K562 (cell line): ENCODE data around the gene TSSK2. TPM values are rescaled to one million over a fixed set of nuclear protein-coding genes. Genes with fewer than 3 reads are reported as not detected.

Source experiments
- ATAC-seq: fragments of 200-7000 bp; cut with Tn5 transposase; 3 replicates; pipeline ENCODE4 v1.9.1; 2020; ENCODE audit warnings: moderate library complexity
- BruUV-seq: library from RNA; stranded (reverse); fragments of 400-500 nt; replicated peaks from 2 replicates; lab custom pipeline; 2021; lab: Mats Ljungman, UMichigan
- CTCF ChIA-PET: fragments of 300-600 bp; formaldehyde crosslinking; extraction: SDS; loops from one replicate; lab custom pipeline; 2021; ENCODE audit warnings: low intra/inter-chr PET ratio; lab: Yijun Ruan, JAX
- POLR2A ChIA-PET: fragments of 300-600, 350-650 bp; sonication (Branson Sonifier 250); formaldehyde crosslinking; extraction: SDS; loops from one replicate; lab custom pipeline; 2021; ENCODE audit warnings: antibody characterized with exemption, inconsistent platforms; lab: Yijun Ruan, JAX
- DNase-seq, 4 experiments: peaks; one replicate each; pipeline versions ENCODE4 v3.0.0 to v3.0.0-alpha.2; 2011 to 2018; ENCODE audit warnings: low spot score in 3 of 4, mixed read lengths in 3 of 4; ENCODE audit errors: extremely low read depth in 1 of 4
- FAIRE-seq: peaks from 2 replicates; lab custom pipeline; 2011; peaks lifted over from hg19 to GRCh38; lab: Jason Lieb, UNC
- H2AFZ ChIP-seq: 2 replicates; pipeline ENCODE4 v1.6.0; 2011; ENCODE audit warnings: low read depth, low read length, control low read depth, inconsistent platforms
- H3K27ac ChIP-seq: fragments of 200-600 bp; 3 replicates; pipeline ENCODE4 v1.8.0; 2011; ENCODE audit warnings: low read depth, mild to moderate bottlenecking, control low read depth, inconsistent platforms, low read length, moderate library complexity, mixed read lengths; ENCODE audit errors: extremely low read depth
- H3K27me3 ChIP-seq, 2 experiments: fragments of 300-600 bp in 1 of 2; 2 replicates in 1 of 2; 3 replicates in 1 of 2; pipeline versions ENCODE4 v1.6.0 to v1.8.0; 2011; ENCODE audit warnings: inconsistent platforms in 2 of 2, low read length in 2 of 2, mild to moderate bottlenecking in 1 of 2, mixed read lengths in 1 of 2, moderate library complexity in 1 of 2; ENCODE audit not compliant: control insufficient read depth in 2 of 2, insufficient read depth in 2 of 2
- H3K36me3 ChIP-seq: fragments of 300-600 bp; 3 replicates; pipeline ENCODE4 v1.8.0; 2011; ENCODE audit warnings: mild to moderate bottlenecking, low read length, inconsistent platforms; ENCODE audit not compliant: control insufficient read depth, insufficient read depth
- H3K4me1 ChIP-seq, 2 experiments: fragments of 200-600 bp in 1 of 2; replicated peaks in 1 of 2; 2 replicates in 1 of 2; 3 replicates in 1 of 2; pipeline versions ENCODE4 v1.5.1 to v1.8.0; 2011; ENCODE audit warnings: inconsistent platforms in 2 of 2, low read length in 2 of 2, mild to moderate bottlenecking in 1 of 2, mixed read lengths in 1 of 2, moderate library complexity in 1 of 2; ENCODE audit not compliant: control insufficient read depth in 2 of 2, insufficient read depth in 2 of 2
- H3K4me2 ChIP-seq: 2 replicates; pipeline ENCODE4 v1.6.1; 2011; ENCODE audit warnings: low read length, control low read depth, inconsistent platforms, mixed read lengths; ENCODE audit not compliant: insufficient read depth
- H3K4me3 ChIP-seq: fragments of 200-600 bp; sonication (generic), shearing (Covaris generic); 2 replicates; pipeline ENCODE4 v1.5.1; 2016; ENCODE audit warnings: control low read depth, inconsistent platforms
- H3K79me2 ChIP-seq: fragments of 200-600 bp; 3 replicates; pipeline ENCODE4 v1.8.0; 2011; ENCODE audit warnings: low read length, inconsistent platforms; ENCODE audit not compliant: control insufficient read depth, insufficient read depth
- H3K9ac ChIP-seq, 2 experiments: 2 replicates each; pipeline versions ENCODE4 v1.6.0 to v1.6.1; 2011; ENCODE audit warnings: low read depth in 2 of 2, low read length in 2 of 2, control low read depth in 1 of 2, inconsistent platforms in 1 of 2, mild to moderate bottlenecking in 1 of 2, mixed read lengths in 1 of 2; ENCODE audit not compliant: insufficient read depth in 1 of 2
- H3K9me1 ChIP-seq: one replicate; pipeline ENCODE4 v1.6.0; 2011; ENCODE audit warnings: inconsistent platforms, mild to moderate bottlenecking, low read length, moderate library complexity; ENCODE audit not compliant: control insufficient read depth, insufficient read depth
- H3K9me3 ChIP-seq: replicated peaks from 2 replicates; pipeline ENCODE4 v1.5.1; 2011; ENCODE audit warnings: low read depth, low read length, inconsistent platforms; ENCODE audit not compliant: control insufficient read depth, insufficient read depth
- H4K20me1 ChIP-seq: replicated peaks from 2 replicates; pipeline ENCODE4 v1.6.1; 2011; ENCODE audit warnings: low read length, inconsistent platforms, mixed read lengths; ENCODE audit not compliant: control insufficient read depth, insufficient read depth
- NCOA1 ChIP-seq: fragments of 450-650 bp; IDR thresholded peaks from 2 replicates; pipeline ENCODE4 v1.6.1; 2016; ENCODE audit warnings: low read depth
- NKRF ChIP-seq: fragments of 450-650 bp; IDR thresholded peaks from 2 replicates; pipeline ENCODE4 v1.6.1; 2016; ENCODE audit warnings: borderline replicate concordance
- POU5F1 ChIP-seq: fragments of 150-350 bp; IDR thresholded peaks from 2 replicates; pipeline ENCODE4 v1.6.1; 2014; ENCODE audit warnings: borderline replicate concordance, low read length, low read depth, mild to moderate bottlenecking; ENCODE audit not compliant: partially characterized antibody
- RCOR1 ChIP-seq, 2 experiments: IDR thresholded peaks; 2 replicates each; pipeline ENCODE4 v1.6.1; 2012; ENCODE audit warnings: low read depth in 2 of 2, low read length in 2 of 2, borderline replicate concordance in 1 of 2, improper control_type of control experiment in 1 of 2
- TBP ChIP-seq: optimal IDR thresholded peaks from 2 replicates; pipeline ENCODE3; 2011; ENCODE audit warnings: low read depth, low read length, improper control_type of control experiment
- ZBTB40 ChIP-seq, 2 experiments: fragments of 450-650 bp in 1 of 2; sonication (generic) in 1 of 2; formaldehyde crosslinking in 1 of 2; IDR thresholded peaks; 2 replicates each; pipeline versions ENCODE4 v1.7.1 to v1.9.0; 2016 to 2022; ENCODE audit warnings: inconsistent platforms in 1 of 2, mild to moderate bottlenecking in 1 of 2, missing genetic modification reagents in 1 of 2
- ZBTB7A ChIP-seq: IDR thresholded peaks from 2 replicates; pipeline ENCODE4 v1.6.1; 2011; ENCODE audit warnings: low read depth, mild to moderate bottlenecking, low read length, moderate library complexity, borderline replicate concordance; ENCODE audit not compliant: control insufficient read depth
- ZNF133 ChIP-seq: fragments of 250-450 bp; sonication (Bioruptor Pico); IDR thresholded peaks from 2 replicates; pipeline ENCODE4 v1.4.0; 2020; ENCODE audit warnings: mild to moderate bottlenecking
- WGBS: fragments of 100-300 bp; shearing (Covaris generic); methylation state at CpG from one replicate; pipeline ENCODE4 v1.1.6; 2016; ENCODE audit warnings: low coverage, mixed read lengths; ENCODE audit not compliant: insufficient coverage; ENCODE audit errors: missing lambda C conversion rate; 5-methylcytosine and 5-hydroxymethylcytosine counted together
- in situ Hi-C: fragments of 300-500 bp; cut with MboI; formaldehyde crosslinking; loops from 4 replicates; pipeline ENCODE4 v1.15.0; 2018; ENCODE audit warnings: inconsistent platforms, mixed read lengths
- intact Hi-C: fragments of 100-400 bp; cut with micrococcal nuclease; formaldehyde crosslinking; loops from 2 replicates; pipeline ENCODE4 v1.14.2; 2022
- polyA plus RNA-seq, 8 experiments: library from polyadenylated mRNA; depleted of rRNA in 4 of 8; stranded (reverse) in 5 of 8; unstranded in 3 of 8; fragments of >200 nt; fragmentation: Nextera tagmentation in 2 of 8; fragmentation: Illumina TruSeq in 1 of 8; extraction: Ambion mirVana in 2 of 8; extraction: Trizol in 1 of 8; gene quantifications; 2 replicates each; pipeline versions ENCODE4 v1.2.1 to v1.2.3, GENCODE V29; 2011 to 2014; ENCODE audit warnings: inconsistent platforms in 1 of 8, missing spikeins in 1 of 8
- total RNA-seq, 7 experiments: library from RNA; depleted of rRNA in 6 of 7; stranded (reverse); fragments of >200 nt in 6 of 7; fragmentation: Illumina TruSeq in 2 of 7; extraction: Trizol in 2 of 7; gene quantifications; 2 replicates each; pipeline versions ENCODE4 v1.2.1 to v1.2.3, GENCODE V29; 2011 to 2021; ENCODE audit warnings: low replicate concordance in 1 of 7

TSSK2 gene
- total and polyA plus RNA-seq, 9 of the 15 experiments (the other 6 are each of a cell fraction or from before 2014, with no cell fraction given): 0.04 TPM; not detected in 8

GRCh38 chr22:19122752-19123492 lies 8.2 kb upstream of the TSSK2 start:
- Histone ChIP-seq H3K9ac (peak overlapping the region; percentile 50 to 89; a peak in 3 of 4 replicates), H2AFZ (peak overlapping the region; percentile 90), H3K4me2 (peak overlapping the region; percentile 75), H3K4me1 (peaks cover 30 to 55% of the 10 kb centered on the region in 2 experiments), H3K27ac (peak overlapping the region; percentile 29; the same call in 2 of the 3 replicates), H3K9me3 (no peaks in the 10 kb centered on the region), H3K4me3 (peak overlapping the region; percentile 77), H3K27me3 (peaks cover 18 to 30% of the 10 kb centered on the region in 2 experiments; a peak in 4 of 5 replicates), H3K9me1 (peaks cover 10% of the 10 kb centered on the region), H3K79me2 (peaks cover 43% of the 10 kb centered on the region), H3K36me3 (peaks cover 23% of the 10 kb centered on the region), H4K20me1 (peaks cover 38% of the 10 kb centered on the region)
- BruUV-seq: TSS peak; percentile 89
- in situ Hi-C loops (no loop called here), intact Hi-C loops (loop anchor here (1.0 to 10.0 kb wide), 6 partner anchors 14 to 502 kb away; partner anchors contain the start of genes CDC45, ESS2, HIRA and MRPL40)
- CTCF ChIA-PET: interaction anchor here (0.6 kb wide), 1 partner anchor 831 kb away, joined by 5 read pairs; no protein-coding TSS in a partner anchor
- POLR2A ChIA-PET: interaction anchor here (0.6 to 9.0 kb wide), 19 partner anchors 8 to 1473 kb away, joined by 3 to 67 read pairs (median 4); partner anchors contain the start of gene ESS2
- WGBS: 29% methylated on average over 27 of the region's 27 CpGs
- ATAC-seq (peak; percentile 22), DNase-seq (peak in 2 of 4 experiments; percentile 65 to 75), FAIRE-seq (no peak)
- TF ChIP-seq POU5F1 (peak; percentile 10), RCOR1 (IDR thresholded peaks at IDR 0.05; ENCODE audit: borderline replicate concordance in 1 of 2, low read depth in 2 of 2, low read length in 2 of 2) (peak in 1 of 2 experiments; percentile 13; a peak in 1 of 4 replicates), NCOA1 (0 out of 2 replicates have a peak, but pooled peaks have one; percentile 6), ZBTB40 (IDR thresholded peaks at IDR 0.05) (peak; percentile 65), ZBTB40 (CRISPR knock-in tag; IDR thresholded peaks at IDR 0.05) (no peak), ZBTB7A (peak; percentile 41; the same call in 1 of the 2 replicates), TBP (peak; percentile 18), NKRF (peak; percentile 29), ZNF133 (peak; percentile 35; the same call in 1 of the 2 replicates)
